Measurements from ENCODE around the gene RNASE11. TPM values are rescaled to one million over a fixed set of nuclear protein-coding genes. Genes with fewer than 3 reads are reported as not detected.

RNASE11 gene
- total and polyA plus RNA-seq, 10 of the 15 experiments (the other 5 are each of a cell fraction or from before 2014, with no cell fraction given) = not detected

- TF ChIP-seq NFIC (IDR thresholded peaks at IDR 0.05; ENCODE audit: low read depth, low read length) (peak; percentile 32; the same call in 1 of the 2 replicates), IKZF1 (conservative IDR thresholded peaks at IDR 0.05) (peak; percentile 45)
Measured at GRCh38 chr14:20618271-20618749, 30.5 kb upstream of the RNASE11 start (continued).

- H3K9ac ChIP-seq (ENCODE audit: control insufficient read depth, insufficient read depth, low read length) = no peak overlapping the region
- no peaks in the 10 kb centered on the region for H3K79me2 ChIP-seq (ENCODE audit: control insufficient read depth, insufficient read depth, low read length)
- peak overlapping the region; percentile 40 for H3K4me2 ChIP-seq (ENCODE audit: control insufficient read depth, insufficient read depth)
- ChIA-PET POLR2A (interaction anchor here (0.6 to 1.7 kb wide), 3 partner anchors 47 to 200 kb away, joined by 3 to 11 read pairs (median 3); no protein-coding TSS in a partner anchor), RAD21 (ENCODE audit: unreplicated experiment) (interaction anchor here (0.7 to 1.6 kb wide), 7 partner anchors 13 to 454 kb away, joined by 3 to 6 read pairs (median 3); no protein-coding TSS in a partner anchor), CTCF (interaction anchor here (1.3 to 9.0 kb wide), 3 partner anchors 15 to 202 kb away, joined by 4 to 79 read pairs (median 5); partner anchors contain the start of gene RNASE4), SMC1A (ENCODE audit: uncharacterized antibody, unreplicated experiment) (interaction anchor here (0.8 to 1.7 kb wide), 8 partner anchors 11 to 74 kb away, joined by 3 to 8 read pairs (median 4); no protein-coding TSS in a partner anchor)
- H3K9me3 ChIP-seq (replicated peaks; ENCODE audit: control insufficient read depth, insufficient read depth, low read length) = no peaks in the 10 kb centered on the region
- peak overlapping the region; percentile 7; the same call in 1 of the 2 replicates for H2AFZ ChIP-seq (ENCODE audit: control insufficient read depth, low read depth, low read length)
- in situ Hi-C loops (cut with MboI) (no loop called here), intact Hi-C loops (cut with micrococcal nuclease; ENCODE audit: unreplicated experiment) (no loop called here)
- peak; percentile 60 for ATAC-seq
- no peaks in the 10 kb centered on the region for H3K36me3 ChIP-seq (ENCODE audit: control insufficient read depth in 2 of 2, insufficient read depth in 2 of 2, low read length in 1 of 2)
- no peaks in the 10 kb centered on the region for H3K27me3 ChIP-seq (replicated peaks in 1 of 2; ENCODE audit: control insufficient read depth in 2 of 2, insufficient read depth in 2 of 2, low read length in 1 of 2)
- H3K4me3 ChIP-seq = no peak overlapping the region
- peak overlapping the region; percentile 26; the same call in 1 of the 2 replicates for H3K27ac ChIP-seq (ENCODE audit: control insufficient read depth, insufficient read depth)
- BruUV-seq (replicated peaks) = no TSS peak
- H4K20me1 ChIP-seq (ENCODE audit: control insufficient read depth, insufficient read depth) = no peaks in the 10 kb centered on the region
- DNase-seq (ENCODE audit: low read depth, low spot score) = no peak
- peaks cover 26% of the 10 kb centered on the region for H3K4me1 ChIP-seq (ENCODE audit: control insufficient read depth, insufficient read depth, low read length)
- 39% methylated on average over 12 of the region's 12 CpGs for WGBS (ENCODE audit: insufficient coverage, insufficient replicate concordance, low lambda C conversion rate, missing lambda C conversion rate)
- no peak for FAIRE-seq
- TF ChIP-seq SUZ12 (IDR thresholded peaks at IDR 0.05; ENCODE audit: unreplicated experiment) = no peak
- TF ChIP-seq BACH1 (IDR thresholded peaks at IDR 0.05; ENCODE audit: borderline replicate concordance) = peak; percentile 39; the same call in 1 of the 2 replicates
- TF ChIP-seq, protein P1, sequence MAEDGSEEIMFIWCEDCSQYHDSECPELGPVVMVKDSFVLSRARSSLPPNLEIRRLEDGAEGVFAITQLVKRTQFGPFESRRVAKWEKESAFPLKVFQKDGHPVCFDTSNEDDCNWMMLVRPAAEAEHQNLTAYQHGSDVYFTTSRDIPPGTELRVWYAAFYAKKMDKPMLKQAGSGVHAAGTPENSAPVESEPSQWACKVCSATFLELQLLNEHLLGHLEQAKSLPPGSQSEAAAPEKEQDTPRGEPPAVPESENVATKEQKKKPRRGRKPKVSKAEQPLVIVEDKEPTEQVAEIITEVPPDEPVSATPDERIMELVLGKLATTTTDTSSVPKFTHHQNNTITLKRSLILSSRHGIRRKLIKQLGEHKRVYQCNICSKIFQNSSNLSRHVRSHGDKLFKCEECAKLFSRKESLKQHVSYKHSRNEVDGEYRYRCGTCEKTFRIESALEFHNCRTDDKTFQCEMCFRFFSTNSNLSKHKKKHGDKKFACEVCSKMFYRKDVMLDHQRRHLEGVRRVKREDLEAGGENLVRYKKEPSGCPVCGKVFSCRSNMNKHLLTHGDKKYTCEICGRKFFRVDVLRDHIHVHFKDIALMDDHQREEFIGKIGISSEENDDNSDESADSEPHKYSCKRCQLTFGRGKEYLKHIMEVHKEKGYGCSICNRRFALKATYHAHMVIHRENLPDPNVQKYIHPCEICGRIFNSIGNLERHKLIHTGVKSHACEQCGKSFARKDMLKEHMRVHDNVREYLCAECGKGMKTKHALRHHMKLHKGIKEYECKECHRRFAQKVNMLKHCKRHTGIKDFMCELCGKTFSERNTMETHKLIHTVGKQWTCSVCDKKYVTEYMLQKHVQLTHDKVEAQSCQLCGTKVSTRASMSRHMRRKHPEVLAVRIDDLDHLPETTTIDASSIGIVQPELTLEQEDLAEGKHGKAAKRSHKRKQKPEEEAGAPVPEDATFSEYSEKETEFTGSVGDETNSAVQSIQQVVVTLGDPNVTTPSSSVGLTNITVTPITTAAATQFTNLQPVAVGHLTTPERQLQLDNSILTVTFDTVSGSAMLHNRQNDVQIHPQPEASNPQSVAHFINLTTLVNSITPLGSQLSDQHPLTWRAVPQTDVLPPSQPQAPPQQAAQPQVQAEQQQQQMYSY (CRISPR knock-in tag; IDR thresholded peaks at IDR 0.05) = peak; percentile 76; the same call in 1 of the 2 replicates
- TF ChIP-seq ESRRA (IDR thresholded peaks at IDR 0.05; ENCODE audit: low read length) = no peak
- no peak for TF ChIP-seq USF1 (IDR thresholded peaks at IDR 0.05; ENCODE audit: borderline replicate concordance, extremely low read length, insufficient read depth, low read depth, low read length)
- TF ChIP-seq RFX5 (IDR thresholded peaks at IDR 0.05; ENCODE audit: low read depth, low read length) = no peak
- TF ChIP-seq ZNF217 (IDR thresholded peaks at IDR 0.05) = peak; percentile 74; the same call in 1 of the 2 replicates
- TF ChIP-seq CEBPB (IDR thresholded peaks at IDR 0.05; ENCODE audit: borderline replicate concordance in 1 of 2, low read depth in 2 of 2, low read length in 2 of 2) = no peak
- no peak for TF ChIP-seq TCF3 (IDR thresholded peaks at IDR 0.05; ENCODE audit: borderline replicate concordance, insufficient read depth, low read depth, low read length)
- peak; percentile 73; the same call in 1 of the 2 replicates for TF ChIP-seq PML (IDR thresholded peaks at IDR 0.05; ENCODE audit: low read length)
- no peak for TF ChIP-seq NR2F1 (conservative IDR thresholded peaks at IDR 0.05)
- TF ChIP-seq RUNX3 (IDR thresholded peaks at IDR 0.05; ENCODE audit: low read length) = peak; percentile 61
- TF ChIP-seq KDM1A (IDR thresholded peaks at IDR 0.05; ENCODE audit: borderline replicate concordance) = no peak
Measured at GRCh38 chr14:20617138-20618003, 29.6 kb upstream of the RNASE11 start.
